GM21619 (cell line): ENCODE measurements around the gene ZBTB48.
A peak's percentile ranks its signal among the peaks of the same experiment; 100 is the strongest.
"Not testable (repeated sequence)": the region's sequence is repeated elsewhere in the genome, so short reads cannot be mapped to it uniquely, and the experiment has no call there.

Experiments used
- ATAC-seq: cut with Tn5 transposase; IDR thresholded peaks from one replicate; pipeline ENCODE4 v1.9.1; 2021; ENCODE audit not compliant: unreplicated experiment

Gene ZBTB48

GRCh38 chr1:6579374-6580118 lies at the start of gene ZBTB48:
TSS of gene ZBTB48 (plus strand) at chr1:6579994. CDS start at chr1:6580610, 616 bp downstream.
- ATAC-seq: peak; percentile 92

GRCh38 chr1:6530504-6531160 lies 49.2 kb upstream of the ZBTB48 start:
- no peak for ATAC-seq

DNA sequence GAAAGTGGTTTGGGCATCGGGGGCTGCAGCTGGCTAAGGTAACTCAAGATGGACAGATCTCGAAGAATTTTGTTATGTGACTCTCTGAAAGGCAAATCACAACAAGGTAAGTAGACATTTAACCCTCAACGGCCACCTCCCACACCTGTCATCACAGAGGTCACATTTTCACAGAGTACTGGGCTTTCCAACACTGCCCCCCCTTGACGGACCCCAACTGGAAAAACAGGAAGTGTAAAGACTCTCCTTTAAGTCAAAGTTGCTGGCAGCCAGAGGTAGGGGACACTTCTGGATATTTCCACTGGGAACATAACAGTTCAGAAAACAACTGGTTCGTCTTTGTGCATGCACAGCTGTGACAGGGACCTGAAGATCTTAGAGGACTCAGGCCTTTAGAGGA lies 47.8 kb upstream of the ZBTB48 start:
- no peak for ATAC-seq

GRCh38 chr1:6534248-6534822 lies 45.5 kb upstream of the ZBTB48 start:
- ATAC-seq: no peak

- no peak for ATAC-seq
Observed at GRCh38 chr1:6535214-6535613, 44.6 kb upstream of the ZBTB48 start.

DNA sequence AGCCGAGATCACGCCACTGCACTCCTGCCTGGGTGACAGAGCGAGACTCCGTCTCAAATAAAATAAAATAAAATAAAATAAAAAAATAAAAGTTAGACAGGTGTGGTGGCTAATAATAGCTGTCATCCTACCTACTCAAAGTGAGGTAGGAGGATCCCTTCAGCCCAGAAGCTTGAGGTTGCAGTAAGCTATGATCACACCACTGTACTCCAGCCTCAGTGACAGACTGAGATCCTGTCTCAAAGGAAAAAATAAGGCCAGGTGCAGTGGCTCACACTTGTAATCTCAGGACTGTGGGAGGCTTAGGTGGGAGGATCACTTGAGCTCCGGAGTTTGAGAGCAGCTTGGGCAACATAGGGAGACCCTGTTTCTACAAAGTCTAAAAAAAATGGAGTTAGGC lies 43.5 kb upstream of the ZBTB48 start:
- no peak for ATAC-seq

DNA sequence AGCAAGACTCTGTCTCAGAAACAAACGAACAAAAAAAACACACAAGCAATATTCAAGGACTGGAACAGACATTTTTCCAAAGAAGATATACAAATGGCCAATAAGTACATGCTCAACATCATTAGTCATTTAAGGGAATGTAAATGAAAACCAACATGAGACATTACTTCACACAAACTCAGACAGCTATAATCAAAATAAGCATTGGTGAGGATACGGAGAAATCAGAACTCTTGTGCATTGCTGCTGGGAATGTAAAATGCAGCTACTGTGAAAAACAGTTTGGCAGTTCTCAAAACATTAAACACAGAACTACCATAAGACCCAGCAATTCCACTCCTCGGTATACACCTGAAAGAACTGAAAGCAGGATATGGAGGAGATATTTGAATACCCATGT lies 40.8 kb upstream of the ZBTB48 start:
- ATAC-seq: no peak

- no peak for ATAC-seq
Observed at GRCh38 chr1:6544831-6545230, 35.0 kb upstream of the ZBTB48 start.

- no peak for ATAC-seq
Observed at GRCh38 chr1:6545276-6546112, 34.3 kb upstream of the ZBTB48 start.

DNA sequence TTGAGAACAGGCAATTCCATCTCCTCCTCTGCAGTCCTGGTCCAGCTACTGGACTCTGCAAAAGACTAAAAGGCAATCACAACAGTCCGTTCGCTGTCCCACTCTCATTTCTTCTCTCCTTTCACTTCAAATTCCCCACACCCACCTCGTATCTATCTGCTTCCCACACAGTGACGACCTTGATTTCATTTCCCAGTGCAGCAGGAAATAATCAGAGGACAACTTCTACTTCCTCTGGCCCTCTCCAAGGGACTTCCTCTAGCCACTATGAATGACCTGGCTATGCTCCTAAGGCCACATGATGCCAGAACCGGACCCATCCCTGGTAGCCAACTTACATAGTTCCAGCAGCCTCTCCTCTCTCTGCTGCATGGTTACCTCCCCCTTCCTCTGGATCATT lies 33.5 kb upstream of the ZBTB48 start:
- no peak for ATAC-seq

- ATAC-seq: no peak
Observed at GRCh38 chr1:6547301-6547700, 32.5 kb upstream of the ZBTB48 start.

GRCh38 chr1:6554031-6554906 lies 25.5 kb upstream of the ZBTB48 start, which contains the start of gene NOL9:
TSS of gene NOL9 (minus strand) at chr1:6554513. CDS start at chr1:6554502, 11 bp downstream.
- ATAC-seq: peak; percentile 92

DNA sequence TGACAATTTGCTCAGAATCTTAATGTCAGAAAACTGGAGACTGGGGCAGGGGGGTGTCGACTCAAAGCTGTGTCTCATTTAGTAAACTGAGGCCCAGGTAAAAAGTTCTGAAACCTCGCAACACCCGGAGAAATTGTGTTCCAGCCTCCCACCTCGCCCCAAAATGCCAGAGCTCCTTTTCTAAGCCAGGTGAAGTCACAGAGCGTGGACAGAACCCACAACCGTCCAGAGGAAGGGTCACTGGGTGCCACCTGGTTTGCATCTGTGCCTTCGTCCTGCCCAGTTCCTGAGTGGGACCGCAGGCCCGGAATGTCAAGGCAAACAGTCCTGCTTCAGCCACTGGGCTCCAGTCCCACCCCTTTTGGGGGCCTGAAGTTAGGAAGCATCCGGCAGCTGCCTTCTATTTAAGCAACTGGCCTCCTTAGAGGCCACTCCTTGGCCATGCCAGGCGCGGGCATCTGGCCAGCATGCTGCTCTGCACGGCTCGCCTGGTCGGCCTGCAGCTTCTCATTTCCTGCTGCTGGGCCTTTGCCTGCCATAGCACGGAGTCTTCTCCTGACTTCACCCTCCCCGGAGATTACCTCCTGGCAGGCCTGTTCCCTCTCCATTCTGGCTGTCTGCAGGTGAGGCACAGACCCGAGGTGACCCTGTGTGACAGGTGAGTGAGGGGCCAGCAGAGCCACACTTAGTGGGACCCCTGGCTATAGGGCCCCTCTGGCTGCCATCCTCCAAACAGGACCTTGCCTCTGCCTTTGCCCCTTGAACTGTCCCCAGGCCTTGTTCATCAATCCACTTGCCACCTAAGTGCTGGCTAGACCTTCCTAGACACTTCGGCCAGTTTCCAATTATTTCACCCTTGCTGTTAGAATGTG lies 24.7 kb upstream of the ZBTB48 start, which contains the start of gene TAS1R1:
Gene TAS1R1 (plus strand): TSS at position 401 of the 872 bp plus-strand sequence. CDS start 67 bp downstream, at position 468.
- ATAC-seq: no peak

- ATAC-seq: no peak
Observed at GRCh38 chr1:6557597-6557996, 22.2 kb upstream of the ZBTB48 start.

DNA sequence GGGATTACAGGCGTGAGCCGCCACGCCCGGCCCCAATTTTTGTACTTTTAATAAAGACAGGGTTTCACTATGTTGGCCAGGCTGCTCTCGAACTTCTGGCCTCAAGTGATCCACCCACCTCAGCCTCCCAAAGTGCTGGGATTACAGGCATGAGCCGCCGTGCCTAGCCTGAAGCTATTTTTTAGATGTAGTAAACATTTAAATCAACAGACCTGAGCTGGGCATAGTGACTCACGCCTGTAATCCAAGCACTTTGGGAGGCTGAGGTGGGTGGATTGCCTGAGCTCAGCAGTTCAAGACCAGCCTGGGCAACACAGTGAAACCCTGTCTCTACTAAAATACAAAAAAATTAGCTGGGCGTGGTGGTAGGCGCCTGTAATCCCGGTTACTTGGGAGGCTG lies 20.6 kb upstream of the ZBTB48 start:
- ATAC-seq: not testable (repeated sequence)

GRCh38 chr1:6560267-6560666 lies 19.5 kb upstream of the ZBTB48 start:
- ATAC-seq: no peak

GRCh38 chr1:6569033-6569432 lies 10.8 kb upstream of the ZBTB48 start:
- no peak for ATAC-seq

DNA sequence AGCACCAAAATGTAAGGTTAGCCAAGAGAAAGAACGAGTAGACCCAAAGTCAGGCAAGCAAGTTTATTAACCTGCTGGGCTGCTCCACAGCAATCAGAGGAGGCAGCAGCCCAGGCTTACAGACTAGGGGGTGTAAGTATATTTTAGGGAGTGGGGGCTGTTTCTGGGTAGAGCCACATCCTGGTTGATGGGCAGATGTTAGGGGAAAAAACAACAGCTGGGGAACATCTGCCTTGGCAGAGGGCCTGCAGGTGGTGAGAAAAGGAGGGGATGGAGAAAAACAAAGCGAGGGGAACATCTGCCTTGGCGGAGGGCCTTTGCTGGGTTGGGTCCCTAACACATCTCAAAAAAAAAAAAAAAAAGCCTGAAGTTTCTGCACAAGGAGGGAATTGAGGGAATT lies 9.7 kb upstream of the ZBTB48 start:
- no peak for ATAC-seq

- no peak for ATAC-seq
Observed at GRCh38 chr1:6570987-6571386, 8.8 kb upstream of the ZBTB48 start.
